GM18511 (cell line): ENCODE measurements around the gene BST1.
"Not testable (repeated sequence)": the region's sequence is repeated elsewhere in the genome, so short reads cannot be mapped to it uniquely, and the experiment has no call there.

Experiments used
- ATAC-seq: cut with Tn5 transposase; IDR thresholded peaks from one replicate; pipeline ENCODE4 v1.9.1; 2021; ENCODE audit warnings: mild to moderate bottlenecking, moderate library complexity; ENCODE audit not compliant: unreplicated experiment

Gene BST1

GRCh38 chr4:15706646-15707362 lies 3.9 kb downstream of the BST1 start:
- ATAC-seq: no peak

GRCh38 chr4:15707363-15707715 lies 4.5 kb downstream of the BST1 start:
- ATAC-seq: no peak

GRCh38 chr4:15711762-15712161 lies 8.9 kb downstream of the BST1 start:
- no peak for ATAC-seq

- ATAC-seq: no peak
Measured at GRCh38 chr4:15712214-15712613, 9.3 kb downstream of the BST1 start.

GRCh38 chr4:15714141-15714540 lies 11.3 kb downstream of the BST1 start:
- ATAC-seq: no peak

GRCh38 chr4:15714646-15715435 lies 12.0 kb downstream of the BST1 start:
- no peak for ATAC-seq

- no peak for ATAC-seq
Measured at GRCh38 chr4:15716115-15716514, 13.2 kb downstream of the BST1 start.

- ATAC-seq: no peak
Measured at GRCh38 chr4:15717086-15717485, 14.2 kb downstream of the BST1 start.

- ATAC-seq: no peak
Measured at GRCh38 chr4:15717657-15718416, 15.0 kb downstream of the BST1 start.

- ATAC-seq: no peak
Measured at GRCh38 chr4:15718465-15718864, 15.6 kb downstream of the BST1 start.

- ATAC-seq: no peak
Measured at GRCh38 chr4:15718959-15719358, 16.1 kb downstream of the BST1 start.

- ATAC-seq: no peak
Measured at GRCh38 chr4:15719506-15719905, 16.6 kb downstream of the BST1 start.

- ATAC-seq: no peak
Measured at GRCh38 chr4:15720851-15721250, 18.0 kb downstream of the BST1 start.

- ATAC-seq: no peak
Measured at GRCh38 chr4:15725608-15726007, 22.7 kb downstream of the BST1 start.

GRCh38 chr4:15729910-15730533 lies 27.2 kb downstream of the BST1 start:
- ATAC-seq: peak; percentile 74

- not testable (repeated sequence) for ATAC-seq
Measured at GRCh38 chr4:15733061-15733460, 30.2 kb downstream of the BST1 start.

GRCh38 chr4:15735536-15735935 lies 32.7 kb downstream of the BST1 start:
- ATAC-seq: no peak

- ATAC-seq: peak; percentile 56
Measured at GRCh38 chr4:15736514-15737050, 33.7 kb downstream of the BST1 start.

GRCh38 chr4:15737255-15737654 lies 34.4 kb downstream of the BST1 start:
- no peak for ATAC-seq

GRCh38 chr4:15738877-15739276 lies 36.0 kb downstream of the BST1 start:
- no peak for ATAC-seq
